ENCODE data around the gene OR4C45. TPM values are rescaled to one million over a fixed set of nuclear protein-coding genes. Genes with fewer than 3 reads are reported as not detected.
"Not testable (repeated sequence)": the region's sequence is repeated elsewhere in the genome, so short reads cannot be mapped to it uniquely, and the experiment has no call there.

Gene OR4C45
- total RNA-seq, 1 donor = not detected

- Histone ChIP-seq H3K27me3 (ENCODE audit: insufficient read depth, low read length) (no peaks in the 10 kb centered on the region), H4K20me1 (ENCODE audit: insufficient read depth, low read length) (no peaks in the 10 kb centered on the region), H3K4me3 (ENCODE audit: insufficient read depth, low read length) (no peak overlapping the region), H3K4me2 (ENCODE audit: insufficient read depth, low read length) (no peak overlapping the region), H3K36me3 (ENCODE audit: insufficient read depth, low read length) (no peaks in the 10 kb centered on the region), H2AFZ (ENCODE audit: low read length) (no peak overlapping the region), H3K9me3 (ENCODE audit: low read depth, low read length) (no peaks in the 10 kb centered on the region), H3K79me2 (ENCODE audit: insufficient read depth, low read length) (no peaks in the 10 kb centered on the region), H3K27ac (ENCODE audit: low read depth, low read length) (no peak overlapping the region), H3K4me1 (ENCODE audit: insufficient read depth, low read length) (no peaks in the 10 kb centered on the region)
- DNase-seq (ENCODE audit: insufficient read length, low spot score, missing footprints) = no peak
- TF ChIP-seq CTCF (IDR thresholded peaks at IDR 0.05; ENCODE audit: extremely low read depth, low read depth, low read length) = no peak
These were observed 41.5 kb downstream of the OR4C45 start for GRCh38 chr11:50074161-50074560.

GRCh38 chr11:50075856-50076255, 43.2 kb downstream of the OR4C45 start:
- Histone ChIP-seq H2AFZ (ENCODE audit: low read length) (no peak overlapping the region), H3K27ac (ENCODE audit: low read depth, low read length) (no peak overlapping the region), H3K36me3 (ENCODE audit: insufficient read depth, low read length) (no peaks in the 10 kb centered on the region), H3K9me3 (ENCODE audit: low read depth, low read length) (no peaks in the 10 kb centered on the region), H3K4me3 (ENCODE audit: insufficient read depth, low read length) (no peak overlapping the region), H4K20me1 (ENCODE audit: insufficient read depth, low read length) (no peaks in the 10 kb centered on the region), H3K79me2 (ENCODE audit: insufficient read depth, low read length) (no peaks in the 10 kb centered on the region), H3K4me1 (ENCODE audit: insufficient read depth, low read length) (no peaks in the 10 kb centered on the region), H3K4me2 (ENCODE audit: insufficient read depth, low read length) (no peak overlapping the region), H3K27me3 (ENCODE audit: insufficient read depth, low read length) (no peaks in the 10 kb centered on the region)
- no peak for TF ChIP-seq CTCF (IDR thresholded peaks at IDR 0.05; ENCODE audit: extremely low read depth, low read depth, low read length)
- no peak for DNase-seq (ENCODE audit: insufficient read length, low spot score, missing footprints)

- no peak overlapping the region for H3K4me3 ChIP-seq (ENCODE audit: insufficient read depth, low read length)
- H2AFZ ChIP-seq (ENCODE audit: low read length) = no peak overlapping the region
- no peaks in the 10 kb centered on the region for H3K36me3 ChIP-seq (ENCODE audit: insufficient read depth, low read length)
- H3K27me3 ChIP-seq (ENCODE audit: insufficient read depth, low read length) = no peaks in the 10 kb centered on the region
- H3K27ac ChIP-seq (ENCODE audit: low read depth, low read length) = no peak overlapping the region
- no peaks in the 10 kb centered on the region for H3K4me1 ChIP-seq (ENCODE audit: insufficient read depth, low read length)
- no peak for DNase-seq (ENCODE audit: insufficient read length, low spot score, missing footprints)
- no peaks in the 10 kb centered on the region for H3K79me2 ChIP-seq (ENCODE audit: insufficient read depth, low read length)
- no peak for TF ChIP-seq CTCF (IDR thresholded peaks at IDR 0.05; ENCODE audit: extremely low read depth, low read depth, low read length)
- no peaks in the 10 kb centered on the region for H3K9me3 ChIP-seq (ENCODE audit: low read depth, low read length)
- H4K20me1 ChIP-seq (ENCODE audit: insufficient read depth, low read length) = no peaks in the 10 kb centered on the region
- no peak overlapping the region for H3K4me2 ChIP-seq (ENCODE audit: insufficient read depth, low read length)
These were observed 44.9 kb downstream of the OR4C45 start for GRCh38 chr11:50077526-50077925.

- Histone ChIP-seq H2AFZ (ENCODE audit: low read length) (no peak overlapping the region), H3K36me3 (ENCODE audit: insufficient read depth, low read length) (no peaks in the 10 kb centered on the region), H3K27ac (ENCODE audit: low read depth, low read length) (no peak overlapping the region), H3K4me2 (ENCODE audit: insufficient read depth, low read length) (no peak overlapping the region), H3K4me3 (ENCODE audit: insufficient read depth, low read length) (no peak overlapping the region), H3K79me2 (ENCODE audit: insufficient read depth, low read length) (no peaks in the 10 kb centered on the region), H3K27me3 (ENCODE audit: insufficient read depth, low read length) (no peaks in the 10 kb centered on the region), H3K9me3 (ENCODE audit: low read depth, low read length) (no peaks in the 10 kb centered on the region), H3K4me1 (ENCODE audit: insufficient read depth, low read length) (no peaks in the 10 kb centered on the region), H4K20me1 (ENCODE audit: insufficient read depth, low read length) (no peaks in the 10 kb centered on the region)
- no peak for DNase-seq (ENCODE audit: insufficient read length, low spot score, missing footprints)
- TF ChIP-seq CTCF (IDR thresholded peaks at IDR 0.05; ENCODE audit: extremely low read depth, low read depth, low read length) = no peak
These were observed 45.3 kb downstream of the OR4C45 start for GRCh38 chr11:50078001-50078400.

- not testable (repeated sequence) for DNase-seq (ENCODE audit: insufficient read length, low spot score, missing footprints); H4K20me1 ChIP-seq (ENCODE audit: insufficient read depth, low read length); H3K4me1 ChIP-seq (ENCODE audit: insufficient read depth, low read length); H3K27me3 ChIP-seq (ENCODE audit: insufficient read depth, low read length); H2AFZ ChIP-seq (ENCODE audit: low read length); H3K36me3 ChIP-seq (ENCODE audit: insufficient read depth, low read length); H3K4me3 ChIP-seq (ENCODE audit: insufficient read depth, low read length); H3K79me2 ChIP-seq (ENCODE audit: insufficient read depth, low read length); H3K9me3 ChIP-seq (ENCODE audit: low read depth, low read length); H3K4me2 ChIP-seq (ENCODE audit: insufficient read depth, low read length)
- peak overlapping the region; percentile 69 for H3K27ac ChIP-seq (ENCODE audit: low read depth, low read length)
These were observed 46.3 kb downstream of the OR4C45 start for GRCh38 chr11:50078946-50079345.
